Liver (tissue), 9 donors: Measurements from ENCODE around the gene ETV6. TPM values are rescaled to one million over a fixed set of nuclear protein-coding genes. Genes with fewer than 3 reads are reported as not detected.

Experiments
- DNase-seq: peaks from one replicate; pipeline ENCODE4 v3.0.0-alpha.2; 2017; ENCODE audit warnings: low spot score
- H3K27ac ChIP-seq, 2 donors: one replicate each; pipeline ENCODE4 v1.7.0; 2013; ENCODE audit warnings: inconsistent platforms in 2 of 2, low read length in 2 of 2, control low read depth in 1 of 2, low read depth in 1 of 2, mild to moderate bottlenecking in 1 of 2
- H3K27me3 ChIP-seq, 4 donors: one replicate each; pipeline versions ENCODE4 v1.6.1 to v1.7.0; 2013; ENCODE audit warnings: low read length in 3 of 4, inconsistent platforms in 1 of 4, mild to moderate bottlenecking in 1 of 4, moderate library complexity in 1 of 4; ENCODE audit not compliant: control insufficient read depth in 4 of 4, insufficient read depth in 4 of 4
- H3K36me3 ChIP-seq, 4 donors: one replicate each; pipeline versions ENCODE4 v1.6.1 to v1.7.0; 2013; ENCODE audit warnings: low read length in 3 of 4, mild to moderate bottlenecking in 3 of 4, low read depth in 1 of 4, moderate library complexity in 1 of 4; ENCODE audit not compliant: control insufficient read depth in 4 of 4, insufficient read depth in 3 of 4
- H3K4me1 ChIP-seq, 4 donors: one replicate each; pipeline versions ENCODE4 v1.6.1 to v1.7.0; 2013; ENCODE audit warnings: low read length in 3 of 4, mild to moderate bottlenecking in 3 of 4, moderate library complexity in 1 of 4; ENCODE audit not compliant: control insufficient read depth in 4 of 4, insufficient read depth in 4 of 4
- H3K4me3 ChIP-seq, 3 donors: one replicate each; pipeline versions ENCODE4 v1.6.1 to v1.7.0; 2013; ENCODE audit warnings: low read length in 3 of 3, control low read depth in 1 of 3, low read depth in 1 of 3, mild to moderate bottlenecking in 1 of 3
- H3K9ac ChIP-seq, 2 donors: one replicate each; pipeline ENCODE4 v1.7.0; 2013; ENCODE audit warnings: low read length in 2 of 2, mild to moderate bottlenecking in 2 of 2, moderate library complexity in 2 of 2, control low read depth in 1 of 2, low read depth in 1 of 2
- H3K9me3 ChIP-seq, 4 donors: one replicate each; pipeline versions ENCODE4 v1.6.1 to v1.7.0; 2013; ENCODE audit warnings: low read length in 3 of 4; ENCODE audit not compliant: control insufficient read depth in 4 of 4
- ATF3 ChIP-seq: IDR thresholded peaks from 2 replicates; pipeline ENCODE4 v1.6.1; 2016; ENCODE audit warnings: antibody characterized with exemption
- CTCF ChIP-seq: fragments of 150-350 bp; IDR thresholded peaks from 2 replicates; pipeline ENCODE4 v1.5.1; 2017; ENCODE audit warnings: improper control_type of control experiment, low read depth, low read length; ENCODE audit not compliant: missing input control
- EGR1 ChIP-seq, 2 donors: IDR thresholded peaks; 2 replicates each; pipeline ENCODE4 v1.6.1; 2016 to 2018; ENCODE audit warnings: antibody characterized with exemption in 2 of 2, low read depth in 2 of 2
- FOXA2 ChIP-seq: IDR thresholded peaks from 2 replicates; pipeline ENCODE4 v1.6.1; 2016; ENCODE audit warnings: antibody characterized with exemption
- GABPA ChIP-seq, 2 donors: IDR thresholded peaks in 1 of 2; conservative IDR thresholded peaks in 1 of 2; 2 replicates each; pipeline ENCODE4 v1.6.1; 2016; ENCODE audit warnings: antibody characterized with exemption in 2 of 2, mild to moderate bottlenecking in 1 of 2, moderate library complexity in 1 of 2
- HNF4A ChIP-seq, 2 donors: conservative IDR thresholded peaks; 2 replicates each; pipeline ENCODE4 v1.6.1; 2016; ENCODE audit warnings: antibody characterized with exemption in 2 of 2, mild to moderate bottlenecking in 2 of 2
- HNF4G ChIP-seq: IDR thresholded peaks from 2 replicates; pipeline ENCODE4 v1.6.1; 2016; ENCODE audit warnings: antibody characterized with exemption
- MAX ChIP-seq: IDR thresholded peaks from 2 replicates; pipeline ENCODE4 v1.6.1; 2016; ENCODE audit warnings: antibody characterized with exemption
- NR2F2 ChIP-seq: IDR thresholded peaks from 2 replicates; pipeline ENCODE4 v1.6.1; 2016; ENCODE audit warnings: antibody characterized with exemption
- RAD21 ChIP-seq, 2 donors: IDR thresholded peaks; 2 replicates each; pipeline ENCODE4 v1.6.1; 2016; ENCODE audit warnings: antibody characterized with exemption in 2 of 2, mild to moderate bottlenecking in 2 of 2
- REST ChIP-seq: IDR thresholded peaks from 2 replicates; pipeline ENCODE4 v1.6.1; 2016; ENCODE audit warnings: antibody characterized with exemption, mild to moderate bottlenecking
- RXRA ChIP-seq, 2 donors: IDR thresholded peaks; 2 replicates each; pipeline ENCODE4 v1.6.1; 2017 to 2018; ENCODE audit warnings: antibody characterized with exemption in 2 of 2, mild to moderate bottlenecking in 1 of 2
- YY1 ChIP-seq: IDR thresholded peaks from 2 replicates; pipeline ENCODE4 v1.6.1; 2016; ENCODE audit warnings: antibody characterized with exemption, mild to moderate bottlenecking
- ZBTB33 ChIP-seq: IDR thresholded peaks from 2 replicates; pipeline ENCODE4 v1.6.1; 2016; ENCODE audit warnings: antibody characterized with exemption
- WGBS: extraction: QIAGEN DNeasy Blood & Tissue Kit; methylation state at CpG from one replicate; pipeline ENCODE4 v1.1.7; 2013; 5-methylcytosine and 5-hydroxymethylcytosine counted together
- polyA plus RNA-seq, 2 donors: library from polyadenylated mRNA; stranded (reverse) in 1 of 2; unstranded in 1 of 2; fragments of 200-250 nt in 1 of 2; fragments of >200 nt in 1 of 2; fragmentation: Nextera tagmentation in 1 of 2; extraction: Ambion mirVana in 1 of 2; gene quantifications; one replicate each; pipeline versions ENCODE4 v1.2.1 to v1.2.3, GENCODE V29; 2013 to 2015
- total RNA-seq, 2 donors: library from RNA; depleted of rRNA; stranded (reverse); fragments of >200 nt; gene quantifications; one replicate each; pipeline ENCODE4 v1.2.3, GENCODE V29; 2014
- donor health status: healthy.
- donor health status: healthy.
- donor health status: healthy.
- donor health status: healthy.
- donor health status: healthy.

ETV6 gene
- total and polyA plus RNA-seq, 4 donors, result 2.0 to 6.2 (median 3.5) TPM

GRCh38 chr12:11876307-11876706 is 226.8 kb downstream of the ETV6 start:
- Histone ChIP-seq H3K9me3 (no peaks in the 10 kb centered on the region), H3K4me1 (peaks cover 0 to 2% (median 0%) of the 10 kb centered on the region in 4 donors), H3K36me3 (peaks cover 0 to 3% (median 1%) of the 10 kb centered on the region in 4 donors), H3K4me3 (no peak overlapping the region), H3K27me3 (no peaks in the 10 kb centered on the region), H3K27ac (no peak overlapping the region), H3K9ac (no peak overlapping the region)
- TF ChIP-seq NR2F2 (no peak), RAD21 (IDR thresholded peaks at IDR 0.05) (no peak), HNF4A (conservative IDR thresholded peaks at IDR 0.05) (no peak), HNF4G (no peak), FOXA2 (no peak), ZBTB33 (no peak), GABPA (IDR thresholded peaks at IDR 0.05 in 1 of 2, conservative IDR thresholded peaks at IDR 0.05 in 1 of 2) (no peak), MAX (no peak), ATF3 (no peak), CTCF (no peak), EGR1 (IDR thresholded peaks at IDR 0.05; ENCODE audit: low read depth in 2 of 2) (no peak), RXRA (IDR thresholded peaks at IDR 0.05) (no peak), YY1 (no peak)
- 60% methylated on average over 5 of the region's 5 CpGs for WGBS
- DNase-seq, result no peak

- no peak overlapping the region for H3K4me3 ChIP-seq
- no peak overlapping the region for H3K9ac ChIP-seq
- H3K27me3 ChIP-seq, result no peaks in the 10 kb centered on the region
- WGBS, result 93% methylated on average over 7 of the region's 7 CpGs
- no peaks in the 10 kb centered on the region for H3K9me3 ChIP-seq
- H3K36me3 ChIP-seq, result peaks cover 0 to 2% (median 0%) of the 10 kb centered on the region in 4 donors
- no peak overlapping the region for H3K27ac ChIP-seq
- no peak for DNase-seq
- peaks cover 0 to 2% (median 0%) of the 10 kb centered on the region in 4 donors for H3K4me1 ChIP-seq
- no peak for TF ChIP-seq REST
Measured at GRCh38 chr12:11877102-11877826, 227.8 kb downstream of the ETV6 start.
